K562 (cell line): Measurements from ENCODE around the gene RPUSD1. TPM values are rescaled to one million over a fixed set of nuclear protein-coding genes. Genes with fewer than 3 reads are reported as not detected.

Source experiments
- ARID1B ChIP-seq: fragments of 450-650 bp; IDR thresholded peaks from 2 replicates; pipeline ENCODE4 v1.6.1; 2016; ENCODE audit warnings: antibody characterized with exemption, mild to moderate bottlenecking, inconsistent platforms
- ARID2 ChIP-seq: fragments of 450-650 bp; IDR thresholded peaks from 2 replicates; pipeline ENCODE4 v1.6.1; 2017; ENCODE audit warnings: antibody characterized with exemption, mild to moderate bottlenecking
- CGGBP1 ChIP-seq: fragments of 250-450 bp; sonication (Bioruptor Pico); IDR thresholded peaks from 2 replicates; pipeline ENCODE4 v1.9.0; 2021; ENCODE audit warnings: mild to moderate bottlenecking
- DMBX1 ChIP-seq: fragments of 250-450 bp; sonication (Bioruptor Pico); IDR thresholded peaks from 2 replicates; pipeline ENCODE4 v1.8.0; 2022; ENCODE audit warnings: inconsistent platforms, mild to moderate bottlenecking, moderate library complexity, borderline replicate concordance
- GTF2F1 ChIP-seq: IDR thresholded peaks from 2 replicates; pipeline ENCODE4 v1.6.1; 2011; ENCODE audit warnings: low read depth, low read length, improper control_type of control experiment
- MCM2 ChIP-seq: fragments of 450-650 bp; IDR thresholded peaks from 2 replicates; pipeline ENCODE4 v1.6.1; 2017; ENCODE audit warnings: low read depth, mild to moderate bottlenecking
- NCOA1 ChIP-seq: fragments of 450-650 bp; IDR thresholded peaks from 2 replicates; pipeline ENCODE4 v1.6.1; 2016; ENCODE audit warnings: low read depth
- NONO ChIP-seq, 2 experiments: fragments of 200-400 bp in 1 of 2; fragments of 450-650 bp in 1 of 2; formaldehyde crosslinking in 1 of 2; IDR thresholded peaks; 2 replicates each; pipeline ENCODE4 v1.6.1; 2017; ENCODE audit warnings: low read depth in 2 of 2, mild to moderate bottlenecking in 2 of 2, moderate library complexity in 2 of 2, low read length in 1 of 2
- OTX1 ChIP-seq: fragments of 450-650 bp; formaldehyde crosslinking; IDR thresholded peaks from 2 replicates; pipeline ENCODE4 v1.4.0; 2022; ENCODE audit warnings: mild to moderate bottlenecking
- PHF8 ChIP-seq: fragments of 200-600 bp; sonication (generic); IDR thresholded peaks from 2 replicates; pipeline ENCODE4 v1.6.1; 2012; ENCODE audit warnings: mixed run types, mild to moderate bottlenecking, inconsistent platforms, low read length, moderate library complexity, borderline replicate concordance
- STAG1 ChIP-seq: sonication (generic); formaldehyde crosslinking; IDR thresholded peaks from 2 replicates; pipeline ENCODE4 v1.5.0; 2020; ENCODE audit warnings: missing genetic modification reagents, borderline replicate concordance
- TEAD2 ChIP-seq: fragments of 450-650 bp; IDR thresholded peaks from 2 replicates; pipeline ENCODE4 v1.6.1; 2016; ENCODE audit warnings: missing genetic modification characterization, control low read depth, missing compliant biosample characterization
- ZBTB7A ChIP-seq: IDR thresholded peaks from 2 replicates; pipeline ENCODE4 v1.6.1; 2011; ENCODE audit warnings: low read depth, mild to moderate bottlenecking, low read length, moderate library complexity, borderline replicate concordance; ENCODE audit not compliant: control insufficient read depth
- polyA plus RNA-seq, 8 experiments: library from polyadenylated mRNA; depleted of rRNA in 4 of 8; stranded (reverse) in 5 of 8; unstranded in 3 of 8; fragments of >200 nt; fragmentation: Nextera tagmentation in 2 of 8; fragmentation: Illumina TruSeq in 1 of 8; extraction: Ambion mirVana in 2 of 8; extraction: Trizol in 1 of 8; gene quantifications; 2 replicates each; pipeline versions ENCODE4 v1.2.1 to v1.2.3, GENCODE V29; 2011 to 2014; ENCODE audit warnings: inconsistent platforms in 1 of 8, missing spikeins in 1 of 8
- total RNA-seq, 7 experiments: library from RNA; depleted of rRNA in 6 of 7; stranded (reverse); fragments of >200 nt in 6 of 7; fragmentation: Illumina TruSeq in 2 of 7; extraction: Trizol in 2 of 7; gene quantifications; 2 replicates each; pipeline versions ENCODE4 v1.2.1 to v1.2.3, GENCODE V29; 2011 to 2021; ENCODE audit warnings: low replicate concordance in 1 of 7

The RPUSD1 gene
- total and polyA plus RNA-seq, 9 of the 15 experiments (the other 6 are each of a cell fraction or from before 2014, with no cell fraction given): 0.45 to 56.6 (median 12.0) TPM

- TF ChIP-seq PHF8 (no peak), STAG1 (CRISPR knock-in tag) (peak; percentile 86; the same call in 1 of the 2 replicates), ZBTB7A (peak; percentile 89), NCOA1 (no peak), OTX1 (CRISPR knock-in tag) (no peak), DMBX1 (CRISPR knock-in tag) (no peak), MCM2 (no peak), TEAD2 (tag) (no peak), NONO (IDR thresholded peaks at IDR 0.05; ENCODE audit: low read depth in 2 of 2, low read length in 1 of 2) (0 out of 4 replicates have a peak, but pooled peaks of 1 of the 2 experiments have one; percentile 16), ARID2 (0 out of 2 replicates have a peak, but pooled peaks have one; percentile 37), GTF2F1 (no peak), ARID1B (no peak), CGGBP1 (CRISPR knock-in tag) (no peak)
Measured at GRCh38 chr16:813204-813915, 25.2 kb upstream of the RPUSD1 start (continued).
